M059J (cell line): Measurements from ENCODE around the gene KIAA1143. TPM values are rescaled to one million over a fixed set of nuclear protein-coding genes. Genes with fewer than 3 reads are reported as not detected.

Source experiments
- DNase-seq: peaks from one replicate; pipeline ENCODE4 v3.0.0-alpha.2; 2012; ENCODE audit warnings: low read depth
- total RNA-seq: library from RNA; depleted of rRNA; stranded (reverse); fragments of >200 nt; shearing (Covaris generic); gene quantifications from 2 replicates; pipeline ENCODE4 v1.2.3, GENCODE V29; 2014; rRNA removed

Gene KIAA1143
- 12.1 and 17.5 TPM in 2 replicates for total RNA-seq

DNA sequence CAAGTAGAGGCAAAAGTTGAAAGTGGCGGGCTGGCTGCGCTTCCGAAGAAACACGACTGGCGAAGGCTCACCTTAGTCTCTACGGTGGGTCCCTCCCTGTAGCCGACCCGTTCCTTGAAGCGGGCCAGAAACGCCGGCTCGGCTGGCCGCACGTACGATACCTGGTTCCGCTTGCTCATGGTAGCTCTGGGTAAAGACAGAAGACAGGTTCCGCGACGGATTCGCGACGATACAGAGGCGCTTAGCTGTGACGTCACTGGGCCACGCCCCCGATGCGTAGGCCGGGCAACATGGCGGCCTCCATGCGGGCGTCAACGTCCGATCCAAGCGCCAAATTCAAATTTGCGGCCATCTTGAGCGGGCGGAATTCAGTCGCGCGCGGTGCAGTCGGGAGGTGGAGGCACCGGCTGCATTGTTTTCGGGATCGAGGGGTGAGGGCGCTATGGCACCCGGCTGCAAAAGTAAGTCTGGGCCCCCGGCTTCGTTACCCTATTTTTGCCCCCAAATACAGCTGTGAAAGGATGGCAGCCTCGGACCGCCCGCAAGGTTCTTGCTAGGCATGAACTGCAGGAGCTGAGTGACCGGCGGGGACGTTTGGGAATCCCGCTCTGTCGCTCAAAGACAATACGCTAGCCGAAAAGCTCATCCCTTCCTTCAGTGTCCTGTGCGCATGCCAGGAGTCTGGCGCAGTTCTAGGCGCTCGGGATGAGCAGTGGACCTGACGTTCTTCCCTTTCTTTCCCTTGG, at the start of gene KIAA1143, which contains the start of gene KIF15:
KIAA1143 (minus strand) TSS at position 196 of the 746 bp plus-strand sequence; CDS start at position 179, 17 bp downstream.
KIF15 (plus strand) TSS at position 371 of the 746 bp plus-strand sequence; CDS start at position 443, 72 bp downstream.
- DNase-seq = peak; percentile 89

- no peak for DNase-seq
These were observed 44.5 kb upstream of the KIAA1143 start for GRCh38 chr3:44805960-44806359.

DNA sequence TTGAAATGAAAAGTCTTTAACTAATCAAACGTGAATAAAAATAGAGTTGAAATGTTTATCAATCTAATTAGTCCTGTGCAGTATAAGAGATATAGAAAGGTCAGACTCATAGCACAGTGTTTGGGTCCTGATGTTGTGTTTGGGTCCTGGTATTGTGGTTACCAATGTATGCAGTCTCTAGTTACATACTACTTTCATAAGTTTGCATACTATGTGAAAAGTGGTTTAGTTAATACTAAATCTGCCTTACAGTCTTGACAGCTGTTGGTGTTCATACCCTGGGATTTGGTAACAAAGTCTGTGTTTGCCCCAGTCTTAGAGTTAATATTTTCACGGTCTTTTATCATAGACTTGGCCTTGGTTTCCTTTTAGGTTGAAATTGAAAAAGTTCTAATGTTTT, 41.9 kb upstream of the KIAA1143 start:
- no peak for DNase-seq

- no peak for DNase-seq
These were observed 40.6 kb upstream of the KIAA1143 start for GRCh38 chr3:44802011-44802410.

DNA sequence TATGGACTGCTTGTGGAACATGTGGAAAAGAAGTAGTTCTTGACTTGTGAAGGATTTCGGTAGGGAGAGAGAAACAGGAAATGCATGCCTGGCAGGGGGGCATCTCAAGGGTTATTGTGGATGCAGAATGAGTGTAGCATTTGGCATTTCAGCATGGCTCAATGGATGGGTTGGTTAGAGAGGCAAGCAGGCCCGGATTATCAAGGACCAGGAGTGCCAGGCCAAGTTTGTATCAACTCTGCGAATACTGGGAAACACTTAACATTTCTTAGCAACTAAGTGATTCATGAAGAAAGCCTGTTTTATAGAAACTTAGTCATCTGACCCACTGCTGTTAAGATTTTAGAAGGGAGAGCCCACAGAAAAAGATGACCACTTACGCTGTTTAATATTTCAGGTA, 33.8 kb upstream of the KIAA1143 start:
- peak; percentile 30 for DNase-seq

DNA sequence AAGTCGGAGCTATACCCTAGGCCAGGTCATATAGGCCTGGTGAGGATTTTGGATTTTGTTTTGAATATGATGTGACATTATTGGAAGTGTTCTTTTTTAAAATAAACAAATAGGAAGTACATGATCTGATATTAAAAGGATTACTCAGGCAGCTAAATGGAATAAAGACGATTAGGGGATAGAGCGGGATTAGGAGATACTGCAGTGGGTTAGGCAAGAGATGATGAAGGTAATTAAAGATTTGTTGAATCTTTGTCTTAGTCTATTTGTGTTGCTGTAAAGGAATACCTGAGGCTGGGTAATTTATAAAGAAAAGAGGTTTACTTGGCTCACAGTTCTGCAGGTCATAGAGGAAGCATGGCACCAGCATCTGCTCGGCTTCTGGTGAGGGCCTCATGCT, 21.5 kb upstream of the KIAA1143 start:
- DNase-seq = no peak

DNA sequence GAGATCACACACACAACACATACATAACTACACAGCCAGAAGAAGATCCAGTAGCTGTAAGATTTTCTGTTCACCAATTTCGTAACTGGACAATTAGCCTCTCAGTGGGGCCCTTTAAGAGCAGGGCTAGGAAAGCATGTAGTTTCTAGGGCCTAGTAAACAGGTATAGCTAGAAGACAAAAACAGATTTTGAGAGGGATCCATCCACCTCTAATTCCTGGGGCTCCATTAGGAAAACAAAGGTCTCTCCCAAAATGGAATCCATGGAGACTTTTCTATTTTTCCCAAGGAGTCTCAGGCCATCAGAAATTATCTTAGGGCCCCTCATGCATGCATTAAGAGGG, 10.7 kb upstream of the KIAA1143 start:
- DNase-seq = no peak

DNA sequence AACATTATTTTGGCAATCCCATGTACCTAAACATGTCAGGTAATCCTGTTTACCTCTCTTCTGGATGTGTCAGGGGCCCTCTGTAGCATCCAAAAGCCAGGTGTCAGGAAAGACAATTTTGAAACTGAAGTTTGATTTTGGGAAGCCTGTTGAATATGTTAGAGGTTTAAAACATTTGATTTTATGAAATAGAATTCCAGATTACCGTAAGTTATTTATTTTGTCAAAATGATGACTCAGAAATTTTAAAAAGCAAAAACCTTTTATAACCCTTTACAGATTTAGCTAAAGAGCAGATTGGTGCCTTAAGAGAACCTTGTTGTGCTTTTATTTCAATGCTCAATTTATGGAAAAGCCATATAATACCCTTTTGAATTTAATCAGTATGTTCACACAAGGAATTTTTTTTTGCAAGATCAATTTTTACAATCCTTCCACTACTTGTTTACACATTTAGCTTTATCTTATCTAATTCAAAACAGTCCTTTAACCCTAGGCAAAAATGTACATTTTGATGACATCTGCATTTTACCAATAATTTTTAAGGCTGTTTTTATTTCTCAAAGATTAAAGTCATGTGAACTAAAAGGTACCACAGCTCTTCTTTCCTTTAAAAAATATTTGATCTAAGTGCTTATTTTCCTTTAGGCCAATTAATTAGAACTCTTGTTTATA, 10.1 kb upstream of the KIAA1143 start:
- DNase-seq = no peak

- DNase-seq = no peak
These were observed 2.8 kb upstream of the KIAA1143 start for GRCh38 chr3:44764248-44764647.

DNA sequence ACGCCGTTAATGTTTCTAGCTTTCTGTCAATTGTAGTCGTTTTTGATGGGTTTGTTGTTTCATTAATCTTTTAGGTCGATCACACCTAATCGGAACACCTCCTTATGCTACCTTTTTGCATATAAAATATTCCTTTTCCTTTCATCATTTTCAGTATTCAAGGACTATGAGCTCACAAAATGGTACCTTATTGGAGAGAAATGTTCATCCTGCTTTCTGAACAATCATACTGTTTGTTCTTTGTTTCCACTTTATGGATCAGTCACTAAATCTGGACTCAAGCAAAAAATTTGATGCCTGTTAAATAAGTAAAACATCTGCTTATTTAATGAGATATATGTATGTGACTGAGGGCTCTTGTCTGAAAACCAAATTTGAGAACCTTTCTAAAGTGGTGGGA, 1.3 kb upstream of the KIAA1143 start:
- DNase-seq = no peak

DNA sequence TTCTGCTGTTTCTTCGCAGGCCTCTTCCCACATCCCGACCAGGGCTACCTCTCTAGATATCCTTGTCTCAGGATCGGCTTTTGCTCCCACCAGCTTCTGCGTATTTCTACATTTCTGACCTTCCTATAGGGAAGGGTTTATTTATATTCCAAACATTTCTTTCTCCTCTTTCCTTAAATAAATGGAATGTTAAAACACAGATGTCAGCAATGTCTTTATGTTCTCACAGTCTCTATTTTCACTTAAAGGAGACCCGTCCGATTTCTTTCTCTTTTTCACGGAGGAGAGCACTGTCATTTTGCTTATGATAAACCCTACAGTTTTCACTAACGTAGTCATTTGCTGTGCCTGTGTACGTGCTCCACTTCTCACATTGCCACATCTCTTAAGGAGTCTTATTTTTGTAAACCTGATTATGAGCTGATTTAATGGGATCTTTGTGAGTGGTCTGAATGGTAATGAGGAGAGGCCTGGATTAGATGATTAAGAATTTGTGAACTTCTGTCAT, 805 bp upstream of the KIAA1143 start:
- DNase-seq = peak; percentile 23

DNA sequence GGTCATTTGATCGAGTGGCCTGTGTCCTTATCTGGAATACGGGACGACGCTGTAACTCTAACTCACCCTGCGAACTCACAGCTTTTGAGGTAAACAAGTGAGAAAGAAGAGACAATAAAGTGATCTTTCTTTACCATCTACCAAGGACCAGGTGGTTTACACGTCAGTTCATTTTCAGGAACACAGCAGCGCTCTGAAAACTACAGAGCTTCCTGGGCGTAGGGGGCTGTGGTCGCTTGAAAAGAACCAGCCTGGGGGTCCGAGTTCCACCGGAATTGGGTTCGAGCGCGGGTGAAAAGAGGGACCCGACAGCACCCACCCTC, 357 bp downstream of the KIAA1143 start:
- DNase-seq = no peak

DNA sequence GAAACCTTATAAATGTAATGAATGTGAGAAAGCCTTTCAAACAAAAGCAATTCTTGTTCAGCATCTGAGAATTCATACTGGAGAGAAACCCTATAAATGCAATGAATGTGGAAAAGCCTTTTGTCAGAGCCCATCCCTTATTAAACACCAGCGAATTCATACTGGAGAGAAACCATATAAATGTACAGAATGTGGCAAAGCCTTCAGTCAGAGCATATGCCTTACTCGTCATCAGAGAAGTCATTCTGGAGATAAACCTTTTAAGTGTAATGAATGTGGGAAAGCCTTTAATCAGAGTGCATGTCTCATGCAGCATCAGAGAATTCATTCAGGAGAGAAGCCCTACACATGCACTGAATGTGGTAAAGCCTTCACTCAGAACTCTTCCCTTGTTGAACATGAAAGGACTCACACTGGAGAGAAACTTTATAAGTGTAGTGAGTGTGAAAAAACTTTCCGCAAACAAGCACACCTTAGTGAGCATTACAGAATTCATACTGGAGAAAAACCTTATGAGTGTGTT, 26.7 kb downstream of the KIAA1143 start:
- no peak for DNase-seq

DNA sequence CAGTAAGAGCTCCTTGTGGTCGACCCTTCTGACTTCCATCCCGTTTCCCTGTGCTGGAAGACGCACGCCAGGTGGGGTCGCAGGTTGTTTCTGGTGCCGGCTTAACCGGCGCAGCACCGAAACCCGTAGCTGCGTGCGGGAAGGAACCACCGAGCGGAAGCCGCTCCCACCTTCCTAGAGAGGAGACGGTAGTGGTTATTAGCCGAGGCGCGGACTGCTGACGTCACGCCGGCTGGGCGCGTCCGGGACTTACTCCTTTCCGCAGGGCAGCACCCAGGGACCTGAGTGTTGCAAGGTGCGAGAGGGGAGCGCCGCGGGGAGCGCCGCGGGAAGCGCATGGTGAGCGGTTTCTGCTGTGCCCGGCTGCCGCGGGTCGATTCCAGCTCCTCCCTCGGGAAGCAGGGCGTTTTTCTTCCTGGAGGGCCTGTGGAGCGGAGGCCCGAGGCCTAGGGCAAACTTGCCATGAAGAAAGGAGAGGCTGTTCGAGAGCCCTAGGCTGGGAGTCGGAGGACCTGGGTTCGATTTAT, 32.0 kb downstream of the KIAA1143 start, which contains the start of gene ZNF501:
ZNF501 (plus strand) TSS at position 252 of the 527 bp plus-strand sequence. CDS start 4,787 bp downstream, outside the sequence.
- DNase-seq = peak; percentile 78

GRCh38 chr3:44722103-44722401, 39.4 kb downstream of the KIAA1143 start:
- DNase-seq = no peak

GRCh38 chr3:44721231-44722102, 40.0 kb downstream of the KIAA1143 start:
- no peak for DNase-seq

DNA sequence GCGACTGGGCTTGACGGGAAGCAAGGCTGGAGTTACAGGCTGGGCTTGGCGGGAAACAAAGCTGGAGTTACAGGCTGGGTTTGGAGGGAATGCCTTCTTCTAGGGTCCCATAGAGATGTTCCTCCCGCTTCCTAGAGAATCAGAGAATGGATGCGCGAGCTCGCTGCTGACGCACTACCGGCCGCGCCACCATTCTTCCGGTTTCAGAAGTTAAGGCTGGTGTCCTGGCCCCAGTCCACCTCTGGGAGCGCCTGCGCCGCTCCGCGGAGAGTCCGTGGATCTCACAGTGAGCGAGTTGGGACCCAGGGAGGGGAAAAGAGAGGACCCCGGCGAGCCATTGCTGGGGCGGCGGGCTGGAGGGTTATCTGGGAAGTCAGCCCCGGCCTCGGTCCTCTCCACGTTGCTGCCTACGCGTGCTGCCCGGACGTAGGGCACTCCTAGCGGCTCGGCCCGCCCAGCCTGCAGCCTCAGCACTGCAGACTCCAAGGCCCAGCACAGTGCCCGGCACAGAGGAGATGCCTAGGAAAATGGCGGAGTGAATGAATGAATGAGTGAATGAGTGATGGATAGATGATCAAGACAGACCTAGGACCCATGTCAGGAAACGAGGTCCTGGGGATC, 48.9 kb downstream of the KIAA1143 start, which contains the start of gene ZNF502:
ZNF502 (plus strand) TSS at position 206 of the 621 bp plus-strand sequence. CDS start 7,602 bp downstream, outside the sequence.
- DNase-seq = peak; percentile 34
